ENCODE results near the gene NFATC1.

- TF ChIP-seq, protein P1, sequence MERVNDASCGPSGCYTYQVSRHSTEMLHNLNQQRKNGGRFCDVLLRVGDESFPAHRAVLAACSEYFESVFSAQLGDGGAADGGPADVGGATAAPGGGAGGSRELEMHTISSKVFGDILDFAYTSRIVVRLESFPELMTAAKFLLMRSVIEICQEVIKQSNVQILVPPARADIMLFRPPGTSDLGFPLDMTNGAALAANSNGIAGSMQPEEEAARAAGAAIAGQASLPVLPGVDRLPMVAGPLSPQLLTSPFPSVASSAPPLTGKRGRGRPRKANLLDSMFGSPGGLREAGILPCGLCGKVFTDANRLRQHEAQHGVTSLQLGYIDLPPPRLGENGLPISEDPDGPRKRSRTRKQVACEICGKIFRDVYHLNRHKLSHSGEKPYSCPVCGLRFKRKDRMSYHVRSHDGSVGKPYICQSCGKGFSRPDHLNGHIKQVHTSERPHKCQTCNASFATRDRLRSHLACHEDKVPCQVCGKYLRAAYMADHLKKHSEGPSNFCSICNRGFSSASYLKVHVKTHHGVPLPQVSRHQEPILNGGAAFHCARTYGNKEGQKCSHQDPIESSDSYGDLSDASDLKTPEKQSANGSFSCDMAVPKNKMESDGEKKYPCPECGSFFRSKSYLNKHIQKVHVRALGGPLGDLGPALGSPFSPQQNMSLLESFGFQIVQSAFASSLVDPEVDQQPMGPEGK (CRISPR knock-in tag; IDR thresholded peaks at IDR 0.05; ENCODE audit: borderline replicate concordance), result no peak
- TF ChIP-seq ARNTL (CRISPR knock-in tag; IDR thresholded peaks at IDR 0.05; ENCODE audit: borderline replicate concordance, low read depth) (no peak), ZC3H10 (CRISPR knock-in tag; IDR thresholded peaks at IDR 0.05) (no peak), OSR1 (CRISPR knock-in tag; IDR thresholded peaks at IDR 0.05) (no peak), ZNF70 (CRISPR knock-in tag; IDR thresholded peaks at IDR 0.05) (no peak), GLIS3 (CRISPR knock-in tag; IDR thresholded peaks at IDR 0.05) (no peak), TOX (CRISPR knock-in tag; IDR thresholded peaks at IDR 0.05; ENCODE audit: borderline replicate concordance) (no peak), ZFP3 (CRISPR knock-in tag; IDR thresholded peaks at IDR 0.05) (no peak)
- TF ChIP-seq, protein P2, sequence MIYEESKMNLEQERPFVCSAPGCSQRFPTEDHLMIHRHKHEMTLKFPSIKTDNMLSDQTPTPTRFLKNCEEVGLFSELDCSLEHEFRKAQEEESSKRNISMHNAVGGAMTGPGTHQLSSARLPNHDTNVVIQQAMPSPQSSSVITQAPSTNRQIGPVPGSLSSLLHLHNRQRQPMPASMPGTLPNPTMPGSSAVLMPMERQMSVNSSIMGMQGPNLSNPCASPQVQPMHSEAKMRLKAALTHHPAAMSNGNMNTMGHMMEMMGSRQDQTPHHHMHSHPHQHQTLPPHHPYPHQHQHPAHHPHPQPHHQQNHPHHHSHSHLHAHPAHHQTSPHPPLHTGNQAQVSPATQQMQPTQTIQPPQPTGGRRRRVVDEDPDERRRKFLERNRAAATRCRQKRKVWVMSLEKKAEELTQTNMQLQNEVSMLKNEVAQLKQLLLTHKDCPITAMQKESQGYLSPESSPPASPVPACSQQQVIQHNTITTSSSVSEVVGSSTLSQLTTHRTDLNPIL (CRISPR knock-in tag; IDR thresholded peaks at IDR 0.05; ENCODE audit: low read depth), result no peak
Measured at GRCh38 chr18:79405781-79406575, 10.2 kb downstream of the NFATC1 start.
